GM19455 (cell line): ENCODE measurements around the gene VPS39.

ENCODE experiments used
- ATAC-seq: cut with Tn5 transposase; IDR thresholded peaks from one replicate; pipeline ENCODE4 v1.9.1; 2021; ENCODE audit not compliant: unreplicated experiment

The VPS39 gene

GRCh38 chr15:42160136-42160535 lies 48.0 kb downstream of the VPS39 start:
- ATAC-seq: no peak

- ATAC-seq: no peak
Observed at GRCh38 chr15:42159381-42160015, 48.6 kb downstream of the VPS39 start.

GRCh38 chr15:42158941-42159340 lies 49.2 kb downstream of the VPS39 start:
- no peak for ATAC-seq

- ATAC-seq: no peak
Observed at GRCh38 chr15:42157981-42158765, 49.9 kb downstream of the VPS39 start.

GRCh38 chr15:42157381-42157780 lies 50.7 kb downstream of the VPS39 start:
- ATAC-seq: no peak

GRCh38 chr15:42156243-42156922 lies 51.7 kb downstream of the VPS39 start, which contains the start of gene PLA2G4F:
Gene PLA2G4F (minus strand): TSS chr15:42156636. CDS start chr15:42156549, 87 bp downstream.
- ATAC-seq: no peak

GRCh38 chr15:42155546-42156242 lies 52.4 kb downstream of the VPS39 start:
- ATAC-seq: no peak

GRCh38 chr15:42154956-42155355 lies 53.1 kb downstream of the VPS39 start:
- no peak for ATAC-seq

GRCh38 chr15:42154212-42154941 lies 53.7 kb downstream of the VPS39 start:
- ATAC-seq: no peak

- ATAC-seq: no peak
Observed at GRCh38 chr15:42153874-42154211, 54.3 kb downstream of the VPS39 start.

- no peak for ATAC-seq
Observed at GRCh38 chr15:42152921-42153698, 55.0 kb downstream of the VPS39 start.

GRCh38 chr15:42152196-42152920 lies 55.7 kb downstream of the VPS39 start:
- ATAC-seq: no peak

GRCh38 chr15:42151736-42152135 lies 56.4 kb downstream of the VPS39 start:
- ATAC-seq: no peak

- no peak for ATAC-seq
Observed at GRCh38 chr15:42151141-42151561, 57.0 kb downstream of the VPS39 start.

GRCh38 chr15:42150219-42150970 lies 57.7 kb downstream of the VPS39 start:
- ATAC-seq: no peak

- ATAC-seq: no peak
Observed at GRCh38 chr15:42149493-42150218, 58.4 kb downstream of the VPS39 start.

- no peak for ATAC-seq
Observed at GRCh38 chr15:42148808-42149492, 59.2 kb downstream of the VPS39 start.

GRCh38 chr15:42147431-42147735 lies 60.7 kb downstream of the VPS39 start:
- no peak for ATAC-seq
